ENCODE data around the gene SNX14.
A peak's percentile ranks its signal among the peaks of the same experiment; 100 is the strongest.

SNX14 gene

DNA sequence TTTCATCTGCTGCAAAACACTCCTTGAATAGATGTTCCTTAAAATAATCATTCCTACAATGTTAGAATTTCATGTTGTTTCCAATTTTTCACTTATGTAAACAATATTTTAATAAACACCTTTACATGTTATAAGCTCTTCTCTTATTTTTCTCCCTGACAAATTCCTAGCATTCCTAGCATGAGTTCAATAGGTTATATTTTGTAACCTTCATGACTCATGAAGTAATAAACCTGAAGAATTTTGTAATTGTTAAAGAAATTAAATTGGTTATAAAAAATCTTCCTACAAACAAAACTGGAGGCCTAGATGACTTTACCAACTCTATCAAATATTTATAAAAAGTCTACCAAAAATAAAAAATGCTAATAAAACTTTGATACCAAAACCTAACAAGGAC, 77.5 kb downstream of the SNX14 start:
- no peak overlapping the region for H3K27ac ChIP-seq (ENCODE audit: insufficient read depth in 1 of 2, low read depth in 1 of 2, low read length in 2 of 2, poor library complexity in 1 of 2, severe bottlenecking in 2 of 2)
- ChIA-PET POLR2A (no interaction called here), CTCF (interaction anchor here (1.2 kb wide), 1 partner anchor 9 kb away, joined by 3 read pairs; no protein-coding TSS in a partner anchor)
- no peaks in the 10 kb centered on the region for H3K4me1 ChIP-seq (ENCODE audit: control extremely low read depth in 1 of 4, control insufficient read depth in 4 of 4, insufficient read depth in 4 of 4, low read length in 3 of 4)
- no peak overlapping the region for H3K4me3 ChIP-seq (ENCODE audit: control insufficient read depth in 1 of 7, extremely low read depth in 1 of 7, insufficient read depth in 4 of 7, low read depth in 2 of 7, low read length in 6 of 7)
- no peak for DNase-seq
- no peaks in the 10 kb centered on the region for H3K27me3 ChIP-seq (replicated peaks in 2 of 5; ENCODE audit: control insufficient read depth in 4 of 5, insufficient read depth in 5 of 5, low read length in 4 of 5)
- H3K36me3 ChIP-seq (ENCODE audit: control insufficient read depth in 4 of 4, insufficient read depth in 4 of 4, low read length in 3 of 4): peaks cover 26 to 40% (median 36%) of the 10 kb centered on the region in 4 experiments
- H3K9me3 ChIP-seq (ENCODE audit: control extremely low read depth in 1 of 5, control insufficient read depth in 4 of 5, insufficient read depth in 2 of 5, low read depth in 1 of 5, low read length in 4 of 5): no peaks in the 10 kb centered on the region

DNA sequence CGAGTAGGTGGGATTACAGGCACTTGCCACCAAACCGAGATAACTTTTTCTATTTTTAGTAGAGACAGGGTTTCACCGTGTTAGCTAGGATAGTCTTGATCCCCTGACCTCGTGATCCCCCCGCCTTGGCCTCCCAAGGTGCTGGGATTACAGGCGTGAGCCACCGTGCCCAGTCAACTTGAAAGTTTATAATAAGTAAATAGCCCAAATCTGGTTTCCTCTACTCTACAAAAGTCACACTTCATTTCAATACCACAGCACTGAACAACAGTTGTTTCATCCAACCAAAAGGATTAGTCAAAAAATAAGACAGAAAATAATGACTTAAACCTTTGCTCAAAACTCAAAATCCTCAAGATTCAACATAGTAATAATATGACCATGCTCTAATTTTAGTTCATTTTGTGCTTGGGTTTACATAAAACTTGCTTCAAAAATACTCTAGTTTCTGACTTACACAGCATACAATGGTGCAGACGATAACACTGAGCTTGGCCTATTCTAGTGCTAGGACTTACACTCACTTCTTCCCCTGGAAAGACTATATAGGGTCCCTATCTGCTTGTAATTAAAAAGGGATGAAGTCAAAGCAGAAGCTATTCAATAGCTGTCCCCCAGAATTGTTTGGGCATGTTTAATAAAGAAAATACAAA, 87.1 kb downstream of the SNX14 start:
- CTCF ChIA-PET: interaction anchor here (1.1 to 2.1 kb wide), 4 partner anchors 10 to 23 kb away, joined by 3 to 6 read pairs (median 4); no protein-coding TSS in a partner anchor

DNA sequence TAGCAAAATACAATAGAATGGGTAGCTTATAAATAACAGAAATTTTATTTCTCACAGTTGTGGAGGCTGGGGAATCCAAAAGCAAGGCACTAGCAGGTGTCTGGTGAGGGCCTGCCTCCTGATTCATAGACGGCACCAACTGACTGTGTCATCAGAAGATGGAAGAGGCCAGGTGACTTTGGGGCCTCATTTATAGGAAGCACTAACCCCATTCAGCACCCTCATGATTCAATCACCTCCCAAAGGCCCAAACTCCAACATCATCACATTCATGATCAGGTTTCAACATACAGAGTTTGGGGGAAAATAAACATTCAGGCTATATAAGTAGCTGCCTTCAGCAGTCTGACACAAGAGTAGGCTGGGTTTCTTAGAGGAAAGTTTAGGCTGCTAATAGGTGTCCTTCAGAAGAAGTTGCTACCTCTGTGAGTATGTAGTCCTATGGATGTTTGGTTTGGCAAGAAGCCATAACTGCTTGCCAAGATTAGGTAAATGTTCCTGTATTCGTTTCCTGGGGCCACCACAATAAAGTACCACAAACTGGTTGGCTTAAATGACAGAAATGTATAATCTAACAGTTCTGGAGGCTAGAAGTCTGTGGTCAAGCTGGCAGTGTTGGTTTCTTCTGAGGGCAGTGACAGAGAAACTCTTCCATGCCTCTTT, 94.9 kb downstream of the SNX14 start:
- CTCF ChIA-PET: interaction anchor here (1.9 to 2.2 kb wide), 3 partner anchors 16 to 20 kb away, joined by 4 to 8 read pairs (median 5); no protein-coding TSS in a partner anchor
- Histone ChIP-seq H3K36me3 (ENCODE audit: control insufficient read depth in 4 of 4, insufficient read depth in 4 of 4, low read length in 3 of 4) (peaks cover 0 to 13% (median 2%) of the 10 kb centered on the region in 4 experiments), H3K4me1 (ENCODE audit: control extremely low read depth in 1 of 4, control insufficient read depth in 4 of 4, insufficient read depth in 4 of 4, low read length in 3 of 4) (peaks cover 0 to 7% (median 4%) of the 10 kb centered on the region in 4 experiments), H3K27ac (ENCODE audit: insufficient read depth in 1 of 2, low read depth in 1 of 2, low read length in 2 of 2, poor library complexity in 1 of 2, severe bottlenecking in 2 of 2) (no peak overlapping the region), H3K27me3 (replicated peaks in 2 of 5; ENCODE audit: control insufficient read depth in 4 of 5, insufficient read depth in 5 of 5, low read length in 4 of 5) (peaks cover 0 to 27% (median 0%) of the 10 kb centered on the region in 5 experiments), H3K4me3 (ENCODE audit: control insufficient read depth in 1 of 7, extremely low read depth in 1 of 7, insufficient read depth in 4 of 7, low read depth in 2 of 7, low read length in 6 of 7) (no peak overlapping the region), H3K9me3 (ENCODE audit: control extremely low read depth in 1 of 5, control insufficient read depth in 4 of 5, insufficient read depth in 2 of 5, low read depth in 1 of 5, low read length in 4 of 5) (peaks cover 0 to 17% (median 12%) of the 10 kb centered on the region in 5 experiments)
- POLR2A ChIA-PET: no interaction called here
- WGBS (ENCODE audit: insufficient coverage): 60% methylated on average over 2 of the region's 2 CpGs
- DNase-seq: peak; percentile 45 to 77 (median 77)

More for the DNA sequence above, 87.1 kb downstream of the SNX14 start:
- Histone ChIP-seq H3K27ac (ENCODE audit: insufficient read depth in 1 of 2, low read depth in 1 of 2, low read length in 2 of 2, poor library complexity in 1 of 2, severe bottlenecking in 2 of 2) (no peak overlapping the region), H3K9me3 (ENCODE audit: control extremely low read depth in 1 of 5, control insufficient read depth in 4 of 5, insufficient read depth in 2 of 5, low read depth in 1 of 5, low read length in 4 of 5) (no peaks in the 10 kb centered on the region), H3K27me3 (replicated peaks in 2 of 5; ENCODE audit: control insufficient read depth in 4 of 5, insufficient read depth in 5 of 5, low read length in 4 of 5) (no peaks in the 10 kb centered on the region), H3K4me1 (ENCODE audit: control extremely low read depth in 1 of 4, control insufficient read depth in 4 of 4, insufficient read depth in 4 of 4, low read length in 3 of 4) (no peaks in the 10 kb centered on the region), H3K36me3 (ENCODE audit: control insufficient read depth in 4 of 4, insufficient read depth in 4 of 4, low read length in 3 of 4) (peaks cover 13 to 38% (median 15%) of the 10 kb centered on the region in 4 experiments), H3K4me3 (ENCODE audit: control insufficient read depth in 1 of 7, extremely low read depth in 1 of 7, insufficient read depth in 4 of 7, low read depth in 2 of 7, low read length in 6 of 7) (no peak overlapping the region)
- 95% methylated on average over 7 of the region's 8 CpGs for WGBS (ENCODE audit: insufficient coverage)
- no peak for DNase-seq
- POLR2A ChIA-PET: no interaction called here

DNA sequence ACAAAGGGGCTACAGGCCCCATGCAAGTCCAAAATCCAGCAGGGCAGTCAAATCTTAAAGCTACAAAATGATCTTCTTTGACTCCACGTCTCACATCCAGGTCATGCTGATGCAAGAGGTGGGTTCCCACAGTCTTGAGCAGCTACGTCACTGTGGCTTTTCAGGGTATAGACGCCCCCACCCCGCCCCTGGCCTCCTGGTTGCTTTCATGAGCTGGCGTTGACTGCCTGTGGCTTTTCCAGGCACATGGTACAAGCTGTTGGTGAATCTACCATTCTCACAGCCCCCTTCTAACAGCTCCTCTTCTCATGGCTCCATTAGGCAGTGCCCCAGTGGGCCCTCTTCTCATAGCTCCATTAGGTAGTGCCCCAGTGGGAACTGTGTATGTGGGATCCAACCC, 96.8 kb downstream of the SNX14 start:
- Histone ChIP-seq H3K36me3 (ENCODE audit: control insufficient read depth in 4 of 4, insufficient read depth in 4 of 4, low read length in 3 of 4) (peaks cover 0 to 2% (median 0%) of the 10 kb centered on the region in 4 experiments), H3K27ac (ENCODE audit: insufficient read depth in 1 of 2, low read depth in 1 of 2, low read length in 2 of 2, poor library complexity in 1 of 2, severe bottlenecking in 2 of 2) (no peak overlapping the region), H3K27me3 (replicated peaks in 2 of 5; ENCODE audit: control insufficient read depth in 4 of 5, insufficient read depth in 5 of 5, low read length in 4 of 5) (peaks cover 0 to 43% (median 1%) of the 10 kb centered on the region in 5 experiments), H3K9me3 (ENCODE audit: control extremely low read depth in 1 of 5, control insufficient read depth in 4 of 5, insufficient read depth in 2 of 5, low read depth in 1 of 5, low read length in 4 of 5) (peaks cover 0 to 17% (median 12%) of the 10 kb centered on the region in 5 experiments), H3K4me1 (ENCODE audit: control extremely low read depth in 1 of 4, control insufficient read depth in 4 of 4, insufficient read depth in 4 of 4, low read length in 3 of 4) (peaks cover 0 to 7% (median 4%) of the 10 kb centered on the region in 4 experiments), H3K4me3 (ENCODE audit: control insufficient read depth in 1 of 7, extremely low read depth in 1 of 7, insufficient read depth in 4 of 7, low read depth in 2 of 7, low read length in 6 of 7) (no peak overlapping the region)
- ChIA-PET POLR2A (no interaction called here), CTCF (interaction anchor here (1.0 to 2.2 kb wide), 3 partner anchors 14 to 20 kb away, joined by 3 to 7 read pairs (median 5); no protein-coding TSS in a partner anchor)
- no peak for DNase-seq
- WGBS (ENCODE audit: insufficient coverage): 97% methylated on average over 5 of the region's 5 CpGs

DNA sequence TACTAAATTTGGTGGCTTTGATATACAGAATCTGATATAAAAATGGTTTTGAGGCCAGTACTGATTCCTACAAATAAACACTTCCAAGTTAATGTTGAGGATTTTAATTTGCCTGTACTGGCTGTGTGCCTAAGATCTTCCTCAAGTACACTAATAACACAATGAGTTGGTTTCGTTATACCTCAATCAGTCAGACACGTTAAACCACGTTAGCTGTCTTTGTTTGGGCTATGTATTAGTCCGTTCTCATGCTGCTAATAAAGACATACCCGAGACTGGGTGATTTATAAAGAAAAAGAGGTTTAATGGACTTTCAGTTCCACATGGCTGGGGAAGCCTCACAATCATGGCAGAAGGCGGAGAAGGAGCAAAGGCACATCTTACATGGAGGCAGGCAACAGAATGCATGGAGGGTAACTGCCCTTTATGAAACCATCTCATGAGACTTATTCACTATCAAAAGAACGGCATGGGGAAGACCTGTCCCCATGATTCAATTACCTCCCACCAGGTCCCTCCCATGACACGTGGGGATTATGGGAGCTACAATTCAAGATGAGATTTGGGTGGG, 97.6 kb downstream of the SNX14 start:
- Histone ChIP-seq H3K27me3 (replicated peaks in 2 of 5; ENCODE audit: control insufficient read depth in 4 of 5, insufficient read depth in 5 of 5, low read length in 4 of 5) (peaks cover 0 to 50% (median 7%) of the 10 kb centered on the region in 5 experiments), H3K27ac (ENCODE audit: insufficient read depth in 1 of 2, low read depth in 1 of 2, low read length in 2 of 2, poor library complexity in 1 of 2, severe bottlenecking in 2 of 2) (no peak overlapping the region), H3K4me1 (ENCODE audit: control extremely low read depth in 1 of 4, control insufficient read depth in 4 of 4, insufficient read depth in 4 of 4, low read length in 3 of 4) (peaks cover 0 to 7% (median 4%) of the 10 kb centered on the region in 4 experiments), H3K4me3 (ENCODE audit: control insufficient read depth in 1 of 7, extremely low read depth in 1 of 7, insufficient read depth in 4 of 7, low read depth in 2 of 7, low read length in 6 of 7) (no peak overlapping the region), H3K36me3 (ENCODE audit: control insufficient read depth in 4 of 4, insufficient read depth in 4 of 4, low read length in 3 of 4) (no peaks in the 10 kb centered on the region), H3K9me3 (ENCODE audit: control extremely low read depth in 1 of 5, control insufficient read depth in 4 of 5, insufficient read depth in 2 of 5, low read depth in 1 of 5, low read length in 4 of 5) (peaks cover 0 to 17% (median 12%) of the 10 kb centered on the region in 5 experiments)
- WGBS (ENCODE audit: insufficient coverage): 100% methylated on average over 3 of the region's 8 CpGs
- ChIA-PET CTCF (interaction anchor here (1.3 to 2.2 kb wide), 2 partner anchors 13 to 16 kb away, joined by 5 to 7 read pairs; no protein-coding TSS in a partner anchor), POLR2A (no interaction called here)
- DNase-seq: no peak

DNA sequence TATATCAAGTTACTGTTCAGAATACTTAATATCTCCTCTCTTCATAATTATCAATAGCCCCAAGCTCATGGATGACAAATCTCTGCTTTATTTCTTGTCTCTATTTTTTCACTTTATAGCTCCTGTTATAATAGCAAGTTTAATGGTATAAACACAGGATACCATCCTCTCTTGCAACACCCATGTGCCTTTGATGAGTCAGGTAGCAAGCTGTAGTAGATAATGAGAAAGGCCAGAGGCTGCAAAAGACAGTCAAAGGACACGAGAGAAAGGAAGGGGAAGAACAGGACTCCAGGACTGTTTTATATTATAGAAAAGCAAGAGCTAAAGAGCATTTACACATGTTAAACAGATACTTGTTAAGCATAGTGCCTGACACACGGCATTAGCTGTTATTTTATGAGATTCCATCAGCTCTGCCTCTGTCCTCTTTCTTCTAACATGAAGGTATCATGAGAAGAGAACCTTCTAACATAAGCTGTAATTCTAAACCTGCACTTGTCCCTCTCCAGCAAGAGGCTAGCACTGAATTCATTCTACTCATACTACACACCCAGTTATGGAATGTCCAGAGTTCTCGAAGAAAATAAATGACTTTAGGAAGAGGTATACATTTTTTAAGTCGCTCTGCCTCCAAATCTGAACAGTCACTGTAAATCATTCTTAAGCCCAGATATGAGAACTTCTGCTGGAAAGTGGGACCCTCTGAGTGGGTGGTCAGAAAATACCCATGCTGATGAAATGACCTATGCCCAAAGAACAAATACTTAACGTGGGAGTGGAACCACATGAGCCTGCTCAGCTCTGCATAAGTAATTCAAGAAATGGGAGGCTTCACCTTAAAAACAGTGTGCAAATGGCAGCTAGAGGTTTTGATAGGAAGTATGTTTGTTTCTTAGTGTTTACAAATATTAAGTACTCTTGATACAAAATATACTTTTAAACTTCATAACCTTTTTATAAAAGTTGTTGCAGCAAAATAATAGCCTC, 98.8 kb downstream of the SNX14 start:
- ChIA-PET POLR2A (no interaction called here), CTCF (interaction anchor here (1.0 to 2.2 kb wide), 3 partner anchors 11 to 140 kb away, joined by 3 to 15 read pairs (median 4); no protein-coding TSS in a partner anchor)
- peaks cover 0 to 7% (median 4%) of the 10 kb centered on the region in 4 experiments for H3K4me1 ChIP-seq (ENCODE audit: control extremely low read depth in 1 of 4, control insufficient read depth in 4 of 4, insufficient read depth in 4 of 4, low read length in 3 of 4)
- no peak overlapping the region for H3K4me3 ChIP-seq (ENCODE audit: control insufficient read depth in 1 of 7, extremely low read depth in 1 of 7, insufficient read depth in 4 of 7, low read depth in 2 of 7, low read length in 6 of 7)
- H3K36me3 ChIP-seq (ENCODE audit: control insufficient read depth in 4 of 4, insufficient read depth in 4 of 4, low read length in 3 of 4): no peaks in the 10 kb centered on the region
- H3K27me3 ChIP-seq (replicated peaks in 2 of 5; ENCODE audit: control insufficient read depth in 4 of 5, insufficient read depth in 5 of 5, low read length in 4 of 5): peaks cover 0 to 62% (median 10%) of the 10 kb centered on the region in 5 experiments
- 100% methylated on average over 2 of the region's 5 CpGs for WGBS (ENCODE audit: insufficient coverage)
- peaks cover 0 to 17% (median 12%) of the 10 kb centered on the region in 5 experiments for H3K9me3 ChIP-seq (ENCODE audit: control extremely low read depth in 1 of 5, control insufficient read depth in 4 of 5, insufficient read depth in 2 of 5, low read depth in 1 of 5, low read length in 4 of 5)
- DNase-seq: no peak
- H3K27ac ChIP-seq (ENCODE audit: insufficient read depth in 1 of 2, low read depth in 1 of 2, low read length in 2 of 2, poor library complexity in 1 of 2, severe bottlenecking in 2 of 2): no peak overlapping the region

All from common myeloid progenitor, CD34-positive (primary cell).